HEK293T (cell line): ENCODE measurements around the gene KIAA1671.

Experiments
- CTCF ChIA-PET: fragments of 350-600 bp; formaldehyde crosslinking; extraction: SDS; loops from one replicate; lab custom pipeline; 2021; ENCODE audit warnings: antibody characterized with exemption, inconsistent platforms; lab: Yijun Ruan, JAX
- POLR2A ChIA-PET: fragments of 350-600 bp; formaldehyde crosslinking; extraction: SDS; loops from one replicate; lab custom pipeline; 2020; ENCODE audit warnings: antibody characterized with exemption, inconsistent platforms; lab: Yijun Ruan, JAX
- DNase-seq: peaks from one replicate; pipeline ENCODE4 v3.0.0; 2012; ENCODE audit warnings: mixed read lengths; ENCODE audit errors: extremely low spot score
- ARNT ChIP-seq: fragments of 450-650 bp; IDR thresholded peaks from 2 replicates; pipeline ENCODE4 v1.6.1; 2017; ENCODE audit warnings: mild to moderate bottlenecking
- BHLHE40 ChIP-seq: fragments of 450-650 bp; IDR thresholded peaks from 2 replicates; pipeline ENCODE4 v1.6.1; 2016; ENCODE audit warnings: mild to moderate bottlenecking, moderate library complexity, borderline replicate concordance
- CTBP1 ChIP-seq: fragments of 450-650 bp; IDR thresholded peaks from 2 replicates; pipeline ENCODE4 v1.6.1; 2016; ENCODE audit warnings: borderline replicate concordance
- ELF4 ChIP-seq: fragments of 450-650 bp; IDR thresholded peaks from 2 replicates; pipeline ENCODE4 v1.6.1; 2017; ENCODE audit warnings: antibody characterized with exemption
- FOXA1 ChIP-seq: fragments of 450-650 bp; IDR thresholded peaks from 2 replicates; pipeline ENCODE4 v1.6.1; 2016; ENCODE audit warnings: mild to moderate bottlenecking
- FOXK2 ChIP-seq: fragments of 450-650 bp; IDR thresholded peaks from 2 replicates; pipeline ENCODE4 v1.6.1; 2016; ENCODE audit warnings: mild to moderate bottlenecking
- FOXM1 ChIP-seq: fragments of 450-650 bp; IDR thresholded peaks from 2 replicates; pipeline ENCODE4 v1.6.1; 2017; ENCODE audit warnings: mild to moderate bottlenecking, borderline replicate concordance
- HDGF ChIP-seq: fragments of 450-650 bp; IDR thresholded peaks from 2 replicates; pipeline ENCODE4 v1.6.1; 2017; ENCODE audit warnings: antibody characterized with exemption, borderline replicate concordance
- L3MBTL2 ChIP-seq: fragments of 450-650 bp; conservative IDR thresholded peaks from 2 replicates; pipeline ENCODE4 v1.6.1; 2016; ENCODE audit warnings: mild to moderate bottlenecking
- LEF1 ChIP-seq: fragments of 450-650 bp; IDR thresholded peaks from 2 replicates; pipeline ENCODE4 v1.6.1; 2017; ENCODE audit warnings: mild to moderate bottlenecking, borderline replicate concordance
- NFRKB ChIP-seq: fragments of 450-650 bp; IDR thresholded peaks from 2 replicates; pipeline ENCODE4 v1.6.1; 2016; ENCODE audit warnings: mild to moderate bottlenecking, moderate library complexity
- SP1 ChIP-seq: fragments of 450-650 bp; IDR thresholded peaks from 2 replicates; pipeline ENCODE4 v1.6.1; 2017
- SUZ12 ChIP-seq: fragments of 450-650 bp; IDR thresholded peaks from 2 replicates; pipeline ENCODE4 v1.6.1; 2016; ENCODE audit warnings: mild to moderate bottlenecking
- TARDBP ChIP-seq: fragments of 450-650 bp; IDR thresholded peaks from 2 replicates; pipeline ENCODE4 v1.6.1; 2016
- ZNF384 ChIP-seq: fragments of 450-650 bp; IDR thresholded peaks from 2 replicates; pipeline ENCODE4 v1.6.1; 2016
- TF ChIP-seq, protein P1 (sequence below): fragments of 450-650 bp; IDR thresholded peaks from 2 replicates; pipeline ENCODE4 v1.6.1; 2016

Gene KIAA1671

DNA sequence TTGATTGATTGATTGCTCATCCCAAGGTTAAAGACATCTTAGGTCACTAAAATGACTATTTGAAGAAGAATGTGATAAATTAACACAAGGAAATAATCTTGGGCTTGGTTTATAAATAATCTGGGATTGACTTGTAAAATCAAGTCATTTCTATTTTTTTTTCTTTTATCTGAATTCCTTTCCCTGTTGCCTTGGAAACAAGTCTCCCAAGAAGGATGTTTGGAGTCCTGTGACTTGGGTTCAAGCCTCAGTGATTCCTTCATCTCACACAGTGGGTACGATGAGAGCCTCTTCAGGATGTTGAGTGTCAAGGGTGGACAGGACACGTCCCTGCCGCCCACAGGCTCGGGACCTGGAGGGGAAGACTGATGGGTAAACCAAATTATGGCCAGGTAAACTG is 149.0 kb downstream of the KIAA1671 start:
- no peak for DNase-seq
- CTCF ChIA-PET: no interaction called here
- POLR2A ChIA-PET: no interaction called here
- TF ChIP-seq FOXK2: no peak
- TF ChIP-seq ZNF384: no peak
- TF ChIP-seq BHLHE40: no peak

- POLR2A ChIA-PET: no interaction called here
- DNase-seq: no peak
- TF ChIP-seq ZNF384 (no peak), FOXK2 (no peak), L3MBTL2 (no peak), SP1 (no peak), ELF4 (no peak), NFRKB (no peak), SUZ12 (no peak), FOXM1 (no peak), CTBP1 (no peak), LEF1 (no peak), ARNT (no peak), TARDBP (no peak), HDGF (no peak)
- TF ChIP-seq, protein P1, sequence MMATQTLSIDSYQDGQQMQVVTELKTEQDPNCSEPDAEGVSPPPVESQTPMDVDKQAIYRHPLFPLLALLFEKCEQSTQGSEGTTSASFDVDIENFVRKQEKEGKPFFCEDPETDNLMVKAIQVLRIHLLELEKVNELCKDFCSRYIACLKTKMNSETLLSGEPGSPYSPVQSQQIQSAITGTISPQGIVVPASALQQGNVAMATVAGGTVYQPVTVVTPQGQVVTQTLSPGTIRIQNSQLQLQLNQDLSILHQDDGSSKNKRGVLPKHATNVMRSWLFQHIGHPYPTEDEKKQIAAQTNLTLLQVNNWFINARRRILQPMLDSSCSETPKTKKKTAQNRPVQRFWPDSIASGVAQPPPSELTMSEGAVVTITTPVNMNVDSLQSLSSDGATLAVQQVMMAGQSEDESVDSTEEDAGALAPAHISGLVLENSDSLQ: no peak
- CTCF ChIA-PET: no interaction called here
Measured at GRCh38 chr22:25101986-25102385, 149.5 kb downstream of the KIAA1671 start.

DNA sequence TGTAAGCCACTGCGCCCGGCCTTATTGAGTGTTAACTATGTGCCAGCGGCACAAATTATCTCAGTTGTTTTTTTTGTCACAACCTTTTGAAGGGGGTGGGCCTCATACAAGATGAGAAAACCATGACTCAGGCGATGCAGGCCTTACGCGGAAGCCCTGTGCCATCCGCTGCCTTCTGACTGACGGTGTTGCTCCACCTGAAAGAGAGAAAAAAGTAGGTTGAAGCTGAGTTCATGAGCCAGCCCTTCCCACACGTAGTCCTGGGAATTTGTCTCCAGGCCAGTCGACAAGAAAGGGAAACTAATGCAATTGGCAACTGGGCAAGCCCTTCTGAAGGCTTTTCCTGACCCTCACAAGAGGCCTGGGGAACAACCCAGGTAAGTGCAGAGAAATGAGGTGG is 150.2 kb downstream of the KIAA1671 start:
- no peak for DNase-seq
- ChIA-PET POLR2A (no interaction called here), CTCF (no interaction called here)
- TF ChIP-seq CTBP1: no peak
- no peak for TF ChIP-seq HDGF
- TF ChIP-seq L3MBTL2: no peak
- no peak for TF ChIP-seq SP1
- TF ChIP-seq TARDBP: no peak
- no peak for TF ChIP-seq SUZ12
- no peak for TF ChIP-seq BHLHE40
- TF ChIP-seq ARNT: no peak
- TF ChIP-seq, protein P1: no peak
- no peak for TF ChIP-seq LEF1
- no peak for TF ChIP-seq ZNF384
- TF ChIP-seq ELF4: no peak
- TF ChIP-seq NFRKB: no peak
- TF ChIP-seq FOXA1: no peak
- no peak for TF ChIP-seq FOXM1
- no peak for TF ChIP-seq FOXK2

GRCh38 chr22:25104367-25104766 is 151.9 kb downstream of the KIAA1671 start:
- DNase-seq: no peak
- TF ChIP-seq ARNT: no peak
- no peak for TF ChIP-seq CTBP1
- TF ChIP-seq ZNF384: no peak
- TF ChIP-seq FOXA1: no peak
- TF ChIP-seq HDGF: no peak
- TF ChIP-seq FOXK2: no peak
- no peak for TF ChIP-seq SP1
- ChIA-PET CTCF (no interaction called here), POLR2A (no interaction called here)

DNA sequence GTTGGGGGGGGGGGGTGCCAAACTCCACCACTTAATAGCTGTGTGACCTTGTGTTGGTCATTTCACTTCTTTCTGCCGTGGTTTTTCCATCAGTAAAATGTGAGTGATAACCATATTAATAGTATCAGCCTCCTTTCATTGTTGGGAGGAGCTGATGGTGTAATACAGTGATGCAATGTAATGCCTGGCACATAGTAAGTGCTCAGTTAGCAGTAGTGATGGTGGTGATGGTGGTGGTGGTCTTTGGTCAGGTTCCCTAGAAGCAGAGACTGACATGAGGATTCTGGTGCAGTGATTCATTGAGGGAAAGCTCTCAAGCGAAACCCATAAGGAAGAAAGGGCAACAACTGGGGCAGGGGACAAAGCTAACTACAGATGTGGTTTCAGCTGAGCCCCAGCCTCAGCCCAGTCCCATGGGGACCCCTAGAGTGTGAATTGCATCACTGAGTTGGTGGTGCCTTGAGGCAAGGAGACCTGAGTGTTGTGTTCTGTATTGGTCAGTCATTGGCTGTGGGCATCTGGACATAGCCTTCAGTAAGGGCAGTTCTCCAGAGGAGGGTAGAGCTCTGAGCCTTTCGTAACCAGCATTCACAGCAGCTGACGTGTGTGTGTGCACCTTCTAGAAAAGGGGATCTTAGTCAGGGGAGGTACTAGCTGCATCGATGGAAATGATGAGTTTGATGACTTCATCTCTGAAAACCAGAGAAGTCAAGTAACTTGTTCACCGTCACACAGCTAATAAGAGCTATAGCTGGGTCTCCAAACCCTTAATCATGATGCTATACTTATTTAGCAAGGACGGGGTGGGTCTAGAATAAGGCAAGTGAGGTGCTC is 153.5 kb downstream of the KIAA1671 start:
- no peak for DNase-seq
- no peak for TF ChIP-seq ARNT
- TF ChIP-seq CTBP1: no peak
- no peak for TF ChIP-seq SUZ12
- TF ChIP-seq LEF1: no peak
- no peak for TF ChIP-seq ZNF384
- TF ChIP-seq L3MBTL2: no peak
- no peak for TF ChIP-seq HDGF
- TF ChIP-seq FOXA1: no peak
- TF ChIP-seq SP1: no peak
- no peak for TF ChIP-seq NFRKB
- TF ChIP-seq FOXK2: no peak
- TF ChIP-seq, protein P1: no peak
- TF ChIP-seq TARDBP: no peak
- TF ChIP-seq BHLHE40: no peak
- no peak for TF ChIP-seq ELF4
- no peak for TF ChIP-seq FOXM1
- POLR2A ChIA-PET: no interaction called here
- CTCF ChIA-PET: no interaction called here

DNA sequence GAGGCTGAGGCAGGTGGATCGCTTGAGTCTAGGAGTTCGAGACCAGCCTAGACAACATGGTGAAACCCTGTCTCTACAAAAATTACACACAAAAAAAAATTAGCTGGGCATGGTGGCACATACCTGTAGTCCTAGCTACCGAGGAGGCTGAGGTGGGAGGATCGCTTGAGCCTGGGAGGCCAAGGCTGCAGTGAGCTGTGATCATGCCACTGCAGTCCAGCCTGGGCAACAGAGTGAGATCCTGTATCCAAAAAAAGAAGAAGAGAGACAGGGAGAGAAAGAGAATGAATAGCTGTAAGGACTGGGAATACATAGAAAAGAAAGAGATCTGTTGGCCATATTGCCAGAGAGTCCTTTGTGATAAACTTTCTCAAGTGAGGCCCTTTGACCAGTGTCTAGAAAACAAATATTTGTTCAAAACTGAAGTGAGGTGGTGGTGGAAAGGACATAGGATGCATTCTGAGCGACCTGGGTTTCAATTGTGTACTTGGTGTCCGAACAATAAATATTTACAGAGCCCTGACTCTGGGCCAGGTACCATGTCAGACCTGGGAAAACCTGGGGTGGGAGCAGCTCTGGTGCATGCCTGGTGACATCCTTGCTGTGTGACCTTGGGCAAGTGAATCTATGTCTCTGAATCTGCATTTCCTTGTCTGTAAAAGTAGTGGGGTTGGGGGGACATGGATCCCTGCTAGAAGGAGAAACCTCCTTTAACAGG is 157.5 kb downstream of the KIAA1671 start:
- no peak for TF ChIP-seq HDGF
- no peak for TF ChIP-seq ELF4
- no peak for TF ChIP-seq FOXK2
- TF ChIP-seq, protein P1: no peak
- TF ChIP-seq ZNF384: no peak
- TF ChIP-seq TARDBP: no peak
- TF ChIP-seq FOXM1: no peak
- no peak for TF ChIP-seq NFRKB
- no peak for TF ChIP-seq BHLHE40
- TF ChIP-seq SP1: no peak
- no peak for TF ChIP-seq CTBP1
- TF ChIP-seq ARNT: no peak
- TF ChIP-seq SUZ12: no peak
- TF ChIP-seq LEF1: no peak
- no peak for TF ChIP-seq FOXA1
- no peak for TF ChIP-seq L3MBTL2
- DNase-seq: no peak
- ChIA-PET CTCF (interaction anchor here (0.6 to 1.2 kb wide), 2 partner anchors 57 to 169 kb away, joined by 3 to 4 read pairs; no protein-coding TSS in a partner anchor), POLR2A (no interaction called here)
